Measurements from ENCODE around the gene MTARC2. TPM values are rescaled to one million over a fixed set of nuclear protein-coding genes. Genes with fewer than 3 reads are reported as not detected.

MTARC2 gene
- total RNA-seq, 1 experiment from 2014 or later, result 15.2 TPM

GRCh38 chr1:220787069-220787619, 39.0 kb downstream of the MTARC2 start (continued):
- no peak for TF ChIP-seq ZNF532 (CRISPR knock-in tag; IDR thresholded peaks at IDR 0.05; ENCODE audit: borderline replicate concordance)
- TF ChIP-seq, protein P1, sequence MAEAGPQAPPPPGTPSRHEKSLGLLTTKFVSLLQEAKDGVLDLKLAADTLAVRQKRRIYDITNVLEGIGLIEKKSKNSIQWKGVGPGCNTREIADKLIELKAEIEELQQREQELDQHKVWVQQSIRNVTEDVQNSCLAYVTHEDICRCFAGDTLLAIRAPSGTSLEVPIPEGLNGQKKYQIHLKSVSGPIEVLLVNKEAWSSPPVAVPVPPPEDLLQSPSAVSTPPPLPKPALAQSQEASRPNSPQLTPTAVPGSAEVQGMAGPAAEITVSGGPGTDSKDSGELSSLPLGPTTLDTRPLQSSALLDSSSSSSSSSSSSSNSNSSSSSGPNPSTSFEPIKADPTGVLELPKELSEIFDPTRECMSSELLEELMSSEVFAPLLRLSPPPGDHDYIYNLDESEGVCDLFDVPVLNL (CRISPR knock-in tag; IDR thresholded peaks at IDR 0.05; ENCODE audit: borderline replicate concordance, low read depth), result no peak
- TF ChIP-seq MAX (CRISPR knock-in tag; IDR thresholded peaks at IDR 0.05), result no peak
- TF ChIP-seq GRHL2 (CRISPR knock-in tag; IDR thresholded peaks at IDR 0.05; ENCODE audit: insufficient replicate concordance, severe bottlenecking), result no peak
- no peak for TF ChIP-seq NFYB (CRISPR knock-in tag; conservative IDR thresholded peaks at IDR 0.05; ENCODE audit: low read depth)
- peak; percentile 23 for TF ChIP-seq E2F5 (CRISPR knock-in tag; IDR thresholded peaks at IDR 0.05)
- TF ChIP-seq, protein P2, sequence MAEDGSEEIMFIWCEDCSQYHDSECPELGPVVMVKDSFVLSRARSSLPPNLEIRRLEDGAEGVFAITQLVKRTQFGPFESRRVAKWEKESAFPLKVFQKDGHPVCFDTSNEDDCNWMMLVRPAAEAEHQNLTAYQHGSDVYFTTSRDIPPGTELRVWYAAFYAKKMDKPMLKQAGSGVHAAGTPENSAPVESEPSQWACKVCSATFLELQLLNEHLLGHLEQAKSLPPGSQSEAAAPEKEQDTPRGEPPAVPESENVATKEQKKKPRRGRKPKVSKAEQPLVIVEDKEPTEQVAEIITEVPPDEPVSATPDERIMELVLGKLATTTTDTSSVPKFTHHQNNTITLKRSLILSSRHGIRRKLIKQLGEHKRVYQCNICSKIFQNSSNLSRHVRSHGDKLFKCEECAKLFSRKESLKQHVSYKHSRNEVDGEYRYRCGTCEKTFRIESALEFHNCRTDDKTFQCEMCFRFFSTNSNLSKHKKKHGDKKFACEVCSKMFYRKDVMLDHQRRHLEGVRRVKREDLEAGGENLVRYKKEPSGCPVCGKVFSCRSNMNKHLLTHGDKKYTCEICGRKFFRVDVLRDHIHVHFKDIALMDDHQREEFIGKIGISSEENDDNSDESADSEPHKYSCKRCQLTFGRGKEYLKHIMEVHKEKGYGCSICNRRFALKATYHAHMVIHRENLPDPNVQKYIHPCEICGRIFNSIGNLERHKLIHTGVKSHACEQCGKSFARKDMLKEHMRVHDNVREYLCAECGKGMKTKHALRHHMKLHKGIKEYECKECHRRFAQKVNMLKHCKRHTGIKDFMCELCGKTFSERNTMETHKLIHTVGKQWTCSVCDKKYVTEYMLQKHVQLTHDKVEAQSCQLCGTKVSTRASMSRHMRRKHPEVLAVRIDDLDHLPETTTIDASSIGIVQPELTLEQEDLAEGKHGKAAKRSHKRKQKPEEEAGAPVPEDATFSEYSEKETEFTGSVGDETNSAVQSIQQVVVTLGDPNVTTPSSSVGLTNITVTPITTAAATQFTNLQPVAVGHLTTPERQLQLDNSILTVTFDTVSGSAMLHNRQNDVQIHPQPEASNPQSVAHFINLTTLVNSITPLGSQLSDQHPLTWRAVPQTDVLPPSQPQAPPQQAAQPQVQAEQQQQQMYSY (CRISPR knock-in tag; IDR thresholded peaks at IDR 0.05), result no peak
- TF ChIP-seq, protein P3, sequence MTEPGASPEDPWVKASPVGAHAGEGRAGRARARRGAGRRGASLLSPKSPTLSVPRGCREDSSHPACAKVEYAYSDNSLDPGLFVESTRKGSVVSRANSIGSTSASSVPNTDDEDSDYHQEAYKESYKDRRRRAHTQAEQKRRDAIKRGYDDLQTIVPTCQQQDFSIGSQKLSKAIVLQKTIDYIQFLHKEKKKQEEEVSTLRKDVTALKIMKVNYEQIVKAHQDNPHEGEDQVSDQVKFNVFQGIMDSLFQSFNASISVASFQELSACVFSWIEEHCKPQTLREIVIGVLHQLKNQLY (CRISPR knock-in tag; IDR thresholded peaks at IDR 0.05), result no peak
- TF ChIP-seq OVOL2 (CRISPR knock-in tag; IDR thresholded peaks at IDR 0.05; ENCODE audit: borderline replicate concordance), result no peak
- TF ChIP-seq ZNF512 (CRISPR knock-in tag; IDR thresholded peaks at IDR 0.05; ENCODE audit: borderline replicate concordance), result no peak
- TF ChIP-seq, protein P4, sequence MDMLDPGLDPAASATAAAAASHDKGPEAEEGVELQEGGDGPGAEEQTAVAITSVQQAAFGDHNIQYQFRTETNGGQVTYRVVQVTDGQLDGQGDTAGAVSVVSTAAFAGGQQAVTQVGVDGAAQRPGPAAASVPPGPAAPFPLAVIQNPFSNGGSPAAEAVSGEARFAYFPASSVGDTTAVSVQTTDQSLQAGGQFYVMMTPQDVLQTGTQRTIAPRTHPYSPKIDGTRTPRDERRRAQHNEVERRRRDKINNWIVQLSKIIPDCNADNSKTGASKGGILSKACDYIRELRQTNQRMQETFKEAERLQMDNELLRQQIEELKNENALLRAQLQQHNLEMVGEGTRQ (CRISPR knock-in tag; IDR thresholded peaks at IDR 0.05), result peak; percentile 79
- TF ChIP-seq CBFB (CRISPR knock-in tag; IDR thresholded peaks at IDR 0.05; ENCODE audit: low read depth), result no peak
- TF ChIP-seq RORB (CRISPR knock-in tag; IDR thresholded peaks at IDR 0.05), result no peak
- TF ChIP-seq, protein P5, sequence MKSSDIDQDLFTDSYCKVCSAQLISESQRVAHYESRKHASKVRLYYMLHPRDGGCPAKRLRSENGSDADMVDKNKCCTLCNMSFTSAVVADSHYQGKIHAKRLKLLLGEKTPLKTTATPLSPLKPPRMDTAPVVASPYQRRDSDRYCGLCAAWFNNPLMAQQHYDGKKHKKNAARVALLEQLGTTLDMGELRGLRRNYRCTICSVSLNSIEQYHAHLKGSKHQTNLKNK (CRISPR knock-in tag; IDR thresholded peaks at IDR 0.05), result no peak
- TF ChIP-seq ZBTB21 (CRISPR knock-in tag; IDR thresholded peaks at IDR 0.05; ENCODE audit: borderline replicate concordance), result no peak
- TF ChIP-seq HMGA2 (CRISPR knock-in tag; IDR thresholded peaks at IDR 0.05), result no peak
- no peak for TF ChIP-seq NR2C2 (CRISPR knock-in tag; IDR thresholded peaks at IDR 0.05)
- no peak for TF ChIP-seq ZNF416 (CRISPR knock-in tag; IDR thresholded peaks at IDR 0.05)
- no peak for TF ChIP-seq ETV6 (CRISPR knock-in tag; IDR thresholded peaks at IDR 0.05)
- no peak for TF ChIP-seq ZNF263 (CRISPR knock-in tag; IDR thresholded peaks at IDR 0.05; ENCODE audit: low read depth)
- no peak for TF ChIP-seq NR3C1 (CRISPR knock-in tag; conservative IDR thresholded peaks at IDR 0.05; ENCODE audit: low read depth)
- TF ChIP-seq USF1 (CRISPR knock-in tag; IDR thresholded peaks at IDR 0.05), result peak; percentile 84
- no peak for TF ChIP-seq TCF7 (CRISPR knock-in tag; IDR thresholded peaks at IDR 0.05; ENCODE audit: low read depth)
- no peak for TF ChIP-seq CREB1 (CRISPR knock-in tag; IDR thresholded peaks at IDR 0.05)
